HG03045 (cell line): ENCODE data around the gene E4F1.
"Not testable (repeated sequence)": the region's sequence is repeated elsewhere in the genome, so short reads cannot be mapped to it uniquely, and the experiment has no call there.

Experiments
- ATAC-seq: cut with Tn5 transposase; IDR thresholded peaks from one replicate; pipeline ENCODE4 v1.9.1; 2021; ENCODE audit warnings: mild to moderate bottlenecking, moderate library complexity; ENCODE audit not compliant: unreplicated experiment

E4F1 gene

GRCh38 chr16:2229632-2230250 lies 6.3 kb downstream of the E4F1 start:
- ATAC-seq = no peak

- ATAC-seq = no peak
These were observed 7.0 kb downstream of the E4F1 start for GRCh38 chr16:2230376-2230775.

GRCh38 chr16:2231016-2231931 lies 7.9 kb downstream of the E4F1 start:
- ATAC-seq = no peak

GRCh38 chr16:2232094-2232990 lies 9.0 kb downstream of the E4F1 start:
- no peak for ATAC-seq

GRCh38 chr16:2233046-2233775 lies 9.8 kb downstream of the E4F1 start:
- no peak for ATAC-seq

GRCh38 chr16:2233872-2234812 lies 10.8 kb downstream of the E4F1 start:
- no peak for ATAC-seq

GRCh38 chr16:2234813-2235170 lies 11.4 kb downstream of the E4F1 start:
- no peak for ATAC-seq

- ATAC-seq = no peak
These were observed 11.9 kb downstream of the E4F1 start for GRCh38 chr16:2235234-2235651.

- ATAC-seq = no peak
These were observed 12.4 kb downstream of the E4F1 start for GRCh38 chr16:2235695-2236336.

GRCh38 chr16:2236337-2237101 lies 13.1 kb downstream of the E4F1 start, which contains the start of gene DNASE1L2:
TSS of gene DNASE1L2 (plus strand) at chr16:2236444. CDS start at chr16:2236817, 373 bp downstream.
- ATAC-seq = no peak

- ATAC-seq = no peak
These were observed 13.7 kb downstream of the E4F1 start for GRCh38 chr16:2237102-2237482.

GRCh38 chr16:2237493-2238149 lies 14.2 kb downstream of the E4F1 start:
- ATAC-seq = no peak

GRCh38 chr16:2238150-2238837 lies 14.9 kb downstream of the E4F1 start:
- ATAC-seq = no peak

GRCh38 chr16:2238838-2239675 lies 15.7 kb downstream of the E4F1 start:
- ATAC-seq = no peak

- not testable (repeated sequence) for ATAC-seq
These were observed 16.9 kb downstream of the E4F1 start for GRCh38 chr16:2240331-2240730.

- ATAC-seq = no peak
These were observed 19.2 kb downstream of the E4F1 start for GRCh38 chr16:2242598-2242997.
